GM21529 (cell line): ENCODE measurements around the gene PLCB1.
A peak's percentile ranks its signal among the peaks of the same experiment; 100 is the strongest.
"Not testable (repeated sequence)": the region's sequence is repeated elsewhere in the genome, so short reads cannot be mapped to it uniquely, and the experiment has no call there.

Source experiments
- ATAC-seq: cut with Tn5 transposase; IDR thresholded peaks from one replicate; pipeline ENCODE4 v1.9.1; 2021; ENCODE audit not compliant: unreplicated experiment

PLCB1 gene

GRCh38 chr20:8803065-8803464, 671.0 kb downstream of the PLCB1 start:
- no peak for ATAC-seq

- ATAC-seq: no peak
These were observed 671.9 kb downstream of the PLCB1 start for GRCh38 chr20:8803941-8804340.

DNA sequence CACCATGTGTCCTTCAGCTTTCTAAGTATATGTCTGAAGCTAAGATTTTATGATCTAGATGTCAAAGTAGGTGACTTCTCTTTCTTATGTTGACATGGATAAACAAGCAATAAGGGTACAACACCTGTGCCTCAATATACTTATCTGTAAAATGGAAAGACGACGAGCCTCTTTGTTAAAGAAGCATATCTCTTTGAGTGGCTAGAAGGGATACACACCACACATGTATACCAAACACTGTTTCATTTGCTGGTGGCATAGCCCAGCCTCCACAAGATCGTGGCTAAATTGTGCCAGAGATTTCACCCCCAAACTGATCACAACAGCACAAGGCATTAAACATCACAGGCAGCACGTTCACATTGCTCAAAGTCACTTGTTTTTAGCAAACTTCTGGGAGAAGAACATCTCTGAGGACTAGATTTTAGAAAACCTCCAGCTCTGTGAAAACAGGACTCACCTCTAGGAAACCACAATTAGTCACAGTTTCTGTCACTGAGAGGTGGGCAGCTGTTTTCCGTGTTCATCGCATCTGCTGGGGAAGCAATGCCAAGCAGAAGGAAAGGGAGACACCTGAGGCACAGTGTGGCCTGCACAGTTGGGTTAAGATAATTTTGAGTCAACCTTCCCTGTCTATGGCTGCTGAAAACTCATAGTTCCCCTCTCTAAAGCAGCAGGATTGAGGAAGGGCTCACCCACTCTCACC, 673.8 kb downstream of the PLCB1 start:
- ATAC-seq: no peak

DNA sequence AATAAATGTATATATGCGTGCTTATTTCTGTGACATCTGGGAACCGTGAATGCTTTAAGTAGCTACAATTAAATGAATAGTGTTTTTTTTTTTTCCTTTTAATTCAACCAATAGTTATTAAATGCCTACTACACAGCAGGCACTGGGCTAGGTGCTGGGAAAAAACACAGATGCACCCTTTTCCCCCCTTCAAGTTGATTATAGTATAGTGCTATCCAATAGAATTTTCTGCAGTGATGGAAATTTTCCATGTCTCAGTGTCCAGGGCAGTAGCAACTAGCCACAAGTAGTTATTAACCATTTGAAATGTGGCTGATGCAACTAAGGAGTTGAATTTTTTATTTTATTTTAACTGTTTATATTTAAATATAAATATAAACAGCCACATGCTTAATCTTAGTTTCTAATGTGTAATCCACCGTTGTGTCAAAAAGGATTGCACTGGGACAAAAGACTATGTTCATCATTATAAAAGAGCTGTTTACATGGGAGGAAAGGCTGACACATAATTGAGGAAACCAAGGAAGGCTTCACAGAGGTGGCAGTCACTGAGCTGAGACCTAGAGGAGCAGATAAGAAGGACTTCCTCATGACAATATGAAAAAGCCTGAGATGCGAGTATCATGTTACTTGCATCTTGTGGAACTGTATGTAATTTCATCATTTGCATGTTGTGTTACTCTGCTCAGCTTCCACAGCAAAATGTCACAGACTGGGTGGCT, 675.6 kb downstream of the PLCB1 start:
- no peak for ATAC-seq

DNA sequence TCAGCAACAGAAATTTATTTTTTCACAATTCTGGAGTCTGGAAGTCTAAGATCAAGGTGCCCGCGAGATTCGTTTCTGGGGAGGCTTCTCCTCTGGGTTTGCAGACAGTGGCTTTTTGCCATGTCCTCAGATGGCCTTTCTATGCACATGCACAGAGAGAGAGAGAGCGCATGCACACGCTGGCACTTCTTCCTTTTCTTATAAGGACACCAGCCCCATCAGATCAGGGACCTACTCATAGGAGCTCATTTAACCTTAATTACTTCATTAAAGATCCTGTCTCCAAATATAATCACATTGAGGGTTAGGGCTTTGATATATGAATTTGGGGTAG, 676.1 kb downstream of the PLCB1 start:
- no peak for ATAC-seq

DNA sequence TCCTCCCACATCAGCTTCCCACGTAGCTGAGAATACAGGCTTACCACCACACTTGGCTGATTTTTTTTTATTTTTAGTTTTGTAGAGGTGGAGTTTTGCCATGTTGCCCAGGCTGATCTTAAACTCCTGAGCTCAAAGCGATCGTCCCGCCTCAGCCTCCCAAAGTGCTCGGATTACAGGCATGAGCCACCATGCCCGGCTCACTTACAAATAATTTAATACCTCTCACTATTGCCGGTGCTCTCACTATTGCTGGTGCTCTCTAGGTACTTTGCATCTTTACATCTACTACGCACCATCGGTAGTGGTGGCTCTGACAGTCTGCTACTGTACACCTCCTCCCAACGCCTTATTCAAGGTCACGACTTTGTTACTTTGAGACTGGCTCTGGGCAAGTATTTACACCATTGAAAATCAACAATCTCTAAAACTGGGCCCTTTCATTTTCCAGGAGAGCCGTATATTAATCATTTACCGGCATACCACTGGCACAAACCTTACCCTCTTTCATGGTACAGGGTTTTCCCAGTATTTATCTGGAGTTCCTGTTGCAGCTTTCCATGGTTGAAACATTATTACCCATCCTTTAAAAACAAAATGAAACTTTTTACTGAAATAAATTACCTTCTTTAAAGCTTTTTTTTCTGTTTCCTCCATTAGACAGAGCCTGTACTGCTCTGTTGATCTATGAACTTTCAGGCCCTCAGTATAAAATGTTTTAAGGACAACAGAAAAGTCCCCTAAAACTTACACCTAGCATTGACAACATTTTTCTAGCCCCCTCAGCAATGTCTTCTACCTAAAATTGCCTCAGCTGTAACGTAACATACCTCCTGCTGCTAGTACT, 677.3 kb downstream of the PLCB1 start:
- ATAC-seq: no peak

- no peak for ATAC-seq
These were observed 679.9 kb downstream of the PLCB1 start for GRCh38 chr20:8811801-8812594.

GRCh38 chr20:8812817-8813216, 680.8 kb downstream of the PLCB1 start:
- no peak for ATAC-seq

- no peak for ATAC-seq
These were observed 683.1 kb downstream of the PLCB1 start for GRCh38 chr20:8815208-8815607.

DNA sequence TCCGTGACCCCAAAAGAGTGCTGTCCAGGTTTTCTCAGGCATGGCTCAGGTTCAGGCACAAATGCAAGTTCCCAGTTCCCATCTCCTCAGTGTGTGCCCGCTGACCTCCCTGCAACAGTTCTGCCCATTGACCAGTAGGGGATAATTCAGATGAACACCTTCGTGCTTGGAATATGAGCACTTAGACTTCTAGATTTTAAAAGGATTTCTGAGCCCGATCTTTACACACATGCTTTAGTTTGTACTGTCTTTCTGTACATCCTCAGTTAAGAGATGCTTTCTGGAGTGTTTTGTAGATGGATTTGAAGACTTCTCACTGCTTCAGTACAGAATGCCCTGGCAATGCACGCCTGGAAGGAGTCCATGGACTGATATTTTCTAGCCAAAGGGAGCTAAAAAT, 697.2 kb downstream of the PLCB1 start:
- no peak for ATAC-seq

GRCh38 chr20:8834294-8834693, 702.2 kb downstream of the PLCB1 start:
- ATAC-seq: not testable (repeated sequence)

- no peak for ATAC-seq
These were observed 702.8 kb downstream of the PLCB1 start for GRCh38 chr20:8834851-8835250.

DNA sequence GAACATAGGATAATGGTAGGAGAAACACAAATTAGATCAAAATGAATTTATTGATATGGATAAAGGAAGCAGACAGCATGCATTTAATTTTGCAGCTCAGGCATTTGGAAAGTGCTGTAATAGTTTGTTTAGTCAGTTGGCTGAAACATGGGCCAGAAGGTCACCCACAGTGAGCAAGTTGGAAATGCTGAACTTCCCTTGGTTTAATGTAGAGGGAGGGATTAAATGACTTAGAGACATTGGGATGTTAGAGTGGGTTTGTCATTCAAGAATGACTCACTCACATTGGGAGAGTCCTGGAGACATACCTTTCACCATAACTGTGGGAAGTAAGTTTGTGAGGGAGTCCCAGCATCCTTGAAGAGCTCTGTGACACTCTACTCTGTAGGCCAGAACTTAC, 705.3 kb downstream of the PLCB1 start:
- ATAC-seq: no peak

GRCh38 chr20:8842525-8842924, 710.5 kb downstream of the PLCB1 start:
- no peak for ATAC-seq

DNA sequence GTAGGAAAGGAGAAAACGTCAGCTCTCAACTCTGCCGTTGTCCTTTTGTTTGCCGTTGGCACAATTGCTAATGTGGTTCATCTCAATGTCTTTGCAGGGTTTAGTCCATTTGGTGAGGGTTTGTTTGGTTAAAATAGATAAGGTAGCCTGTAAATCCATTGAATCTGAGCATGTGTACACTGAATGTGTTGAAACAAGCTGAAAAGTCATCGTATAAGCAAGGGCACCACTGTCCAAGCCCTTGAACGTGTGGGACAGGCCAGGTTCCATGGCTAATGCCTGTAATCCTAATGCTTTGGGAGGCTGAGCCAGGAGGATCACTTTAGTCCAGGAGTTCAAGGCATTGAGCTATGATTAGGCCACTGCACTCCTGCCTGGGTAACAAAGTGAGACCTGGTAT, 712.1 kb downstream of the PLCB1 start:
- ATAC-seq: no peak

DNA sequence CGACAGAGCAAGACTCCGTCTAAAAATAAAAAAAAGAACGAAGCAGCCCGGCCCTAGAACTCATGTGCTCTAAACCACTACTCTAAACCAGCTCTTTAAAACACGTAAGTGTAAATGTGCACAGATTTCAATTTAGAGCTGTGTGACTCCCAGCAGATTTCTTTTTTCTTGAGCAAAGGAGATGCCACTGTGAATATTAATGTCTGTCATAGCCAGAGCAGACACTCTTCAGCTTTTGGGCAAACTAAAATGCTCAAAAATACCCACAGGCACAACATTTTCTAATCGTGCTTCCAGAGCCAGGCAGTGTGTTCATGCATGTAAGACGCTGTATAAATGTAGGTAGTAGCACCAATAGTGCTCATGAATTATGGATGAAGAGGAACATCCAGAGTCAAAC, 717.9 kb downstream of the PLCB1 start:
- ATAC-seq: no peak

DNA sequence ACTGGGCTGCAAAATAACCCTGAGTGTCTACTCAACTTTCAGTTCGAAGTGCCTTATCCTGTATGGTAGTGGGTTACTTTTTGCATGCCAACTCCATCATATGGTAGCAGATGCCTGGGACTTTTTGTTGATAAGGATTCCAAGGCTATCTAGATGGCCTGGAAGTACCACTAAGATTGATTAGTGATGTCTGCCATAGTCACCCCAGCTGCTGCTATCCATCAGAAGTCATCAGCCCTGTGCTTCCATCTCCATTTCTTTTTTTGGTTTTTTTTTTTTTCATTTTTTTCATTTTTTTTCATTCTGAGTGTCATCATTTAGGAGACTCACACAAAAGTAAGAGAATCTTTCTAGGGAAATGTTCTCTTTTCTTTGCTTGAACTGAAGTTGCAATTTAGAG, 719.4 kb downstream of the PLCB1 start:
- no peak for ATAC-seq

GRCh38 chr20:8851919-8852318, 719.9 kb downstream of the PLCB1 start:
- not testable (repeated sequence) for ATAC-seq

GRCh38 chr20:8853211-8853610, 721.1 kb downstream of the PLCB1 start:
- ATAC-seq: not testable (repeated sequence)

DNA sequence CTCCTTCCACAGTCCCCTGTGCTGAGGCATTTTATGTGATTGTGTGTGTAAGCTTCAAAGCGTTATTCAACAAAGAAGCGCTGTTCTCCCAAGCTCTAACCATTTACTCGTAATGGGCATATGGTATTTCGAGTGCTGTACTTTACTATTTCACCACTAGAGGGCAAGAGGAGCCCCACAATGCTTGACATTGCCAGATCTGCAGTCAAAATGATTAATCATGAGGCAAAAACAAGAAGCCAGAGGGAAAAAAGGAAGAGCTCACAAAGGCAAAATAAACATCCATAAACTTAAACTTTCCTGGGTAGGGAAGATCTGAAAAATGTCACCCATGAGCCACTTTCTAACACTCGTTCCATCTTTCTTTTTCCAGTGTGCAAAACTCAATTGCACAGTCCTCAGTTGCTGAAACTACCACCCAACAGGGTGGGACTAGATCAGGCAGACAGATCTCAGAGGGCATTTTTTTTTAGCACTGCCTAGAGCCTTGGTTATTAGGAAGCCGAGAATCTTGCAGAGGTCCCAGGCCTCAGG, 721.8 kb downstream of the PLCB1 start:
- peak; percentile 85 for ATAC-seq

DNA sequence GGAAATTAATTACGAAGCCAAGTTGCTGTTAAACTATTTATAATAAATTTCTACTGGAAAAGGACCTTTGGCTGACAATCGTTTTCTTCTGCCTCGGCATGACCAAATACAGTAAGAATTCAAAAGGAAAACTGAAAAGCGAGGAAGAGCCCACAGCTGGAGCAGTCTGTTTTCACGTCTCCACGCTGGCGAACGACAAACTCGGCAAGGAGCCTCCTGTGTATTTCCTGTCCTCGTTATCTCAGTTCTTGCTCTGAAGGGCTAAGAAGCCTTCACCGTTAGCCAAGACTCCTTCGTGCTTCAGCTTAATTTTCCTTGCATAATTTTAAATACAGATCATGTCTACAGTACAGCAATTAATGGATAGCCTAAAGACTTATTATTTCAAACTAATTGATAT, 722.5 kb downstream of the PLCB1 start:
- no peak for ATAC-seq
